NB4 (cell line): ENCODE measurements around the gene GPR35.

ENCODE experiments used
- CTCF ChIP-seq: IDR thresholded peaks from one replicate; pipeline ENCODE4 v1.5.1; 2012; ENCODE audit warnings: low read depth, low read length
- MAX ChIP-seq: IDR thresholded peaks from 2 replicates; pipeline ENCODE4 v1.6.1; 2011; ENCODE audit warnings: low read depth, low read length
- POLR2A ChIP-seq: IDR thresholded peaks from 2 replicates; pipeline ENCODE4 v1.6.1; 2011; ENCODE audit warnings: mild to moderate bottlenecking; ENCODE audit not compliant: insufficient read length; ENCODE audit errors: extremely low read depth

DNA sequence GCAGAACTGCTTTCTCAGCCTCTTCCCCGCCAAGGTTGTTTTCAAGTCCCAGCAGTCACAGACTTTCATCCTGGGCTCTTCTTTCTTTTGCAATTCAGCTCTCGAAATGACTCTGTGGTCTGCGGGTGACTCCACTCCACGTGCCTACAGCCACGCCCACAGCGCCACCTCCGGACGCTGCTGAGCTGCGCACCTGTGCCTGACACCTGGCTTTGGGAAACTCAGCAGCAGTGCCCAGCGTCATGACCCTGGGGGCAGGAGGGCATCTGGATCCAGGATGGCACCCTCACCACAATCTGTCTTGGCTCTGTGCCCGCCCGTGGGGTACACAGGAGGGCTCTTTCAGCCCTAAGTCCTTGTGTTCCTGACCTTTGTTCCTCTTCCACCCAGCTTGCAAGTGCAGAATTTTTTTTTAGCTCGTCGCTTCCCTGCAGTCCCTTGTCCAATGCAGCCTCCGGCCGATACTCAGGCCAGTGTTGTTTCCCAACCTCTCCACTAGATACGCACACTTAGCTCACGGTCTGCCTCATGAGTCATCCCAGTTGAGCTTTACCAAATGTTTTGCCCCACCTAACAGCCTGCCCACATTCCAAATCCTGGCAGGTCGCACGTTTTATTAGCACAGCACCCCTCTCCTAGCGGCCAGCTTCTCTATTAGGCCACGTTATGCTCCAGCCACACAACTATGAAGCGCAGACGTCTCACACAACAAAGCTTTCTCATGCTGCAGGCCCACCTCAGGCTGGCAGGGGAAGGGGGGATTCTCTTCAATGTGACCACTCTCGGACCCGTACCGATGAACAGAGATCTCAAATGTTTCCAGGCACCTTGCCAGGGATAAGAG lies 45.3 kb upstream of the GPR35 start:
- TF ChIP-seq CTCF: peak; percentile 43
- no peak for TF ChIP-seq POLR2A
- TF ChIP-seq MAX: peak; percentile 94
